Caco-2 (cell line): ENCODE data around the gene POMT1. TPM values are rescaled to one million over a fixed set of nuclear protein-coding genes. Genes with fewer than 3 reads are reported as not detected.

Experiments
- BruUV-seq: library from RNA; stranded (reverse); fragments of 400-500 nt; replicated peaks from 2 replicates; lab custom pipeline; 2021; lab: Mats Ljungman, UMichigan
- CTCF ChIA-PET: fragments of 300-600 bp; sonication (Branson Sonifier 250); formaldehyde crosslinking; loops from one replicate; lab custom pipeline; 2022; ENCODE audit warnings: antibody characterized with exemption; lab: Charles Lee
- POLR2A ChIA-PET: fragments of 300-600 bp; sonication (Branson Sonifier 250); formaldehyde crosslinking; loops from one replicate; lab custom pipeline; 2022; ENCODE audit warnings: antibody characterized with exemption; lab: Charles Lee
- DNase-seq, 2 experiments: peaks; one replicate each; pipeline versions ENCODE4 v3.0.0 to v3.0.0-alpha.2; 2020 to 2022
- H3K27me3 ChIP-seq: replicated peaks from 2 replicates; pipeline ENCODE4 v1.6.0; 2011; ENCODE audit warnings: low read length; ENCODE audit not compliant: control insufficient read depth, insufficient read depth
- H3K36me3 ChIP-seq: 2 replicates; pipeline ENCODE4 v1.5.1; 2011; ENCODE audit warnings: low read length; ENCODE audit not compliant: control insufficient read depth, insufficient read depth
- H3K4me1 ChIP-seq: fragments of 250-450 bp; sonication (Bioruptor Pico); 2 replicates; pipeline ENCODE4 v1.5.1; 2020; ENCODE audit warnings: mild to moderate bottlenecking
- H3K4me3 ChIP-seq: 2 replicates; pipeline ENCODE4 v1.5.1; 2011; ENCODE audit warnings: low read depth, mild to moderate bottlenecking, control low read depth, low read length
- H3K9me3 ChIP-seq: fragments of 250-450 bp; sonication (Bioruptor Pico); 2 replicates; pipeline ENCODE4 v1.5.1; 2020; ENCODE audit warnings: mild to moderate bottlenecking, moderate library complexity
- H3K27ac Mint-ChIP-seq: one replicate; pipeline ENCODE4 v1.8.0; 2022; ENCODE audit warnings: mixed read lengths; ENCODE audit not compliant: unreplicated experiment
- H3K27me3 Mint-ChIP-seq: one replicate; pipeline ENCODE4 v1.8.0; 2022; ENCODE audit warnings: mixed read lengths; ENCODE audit not compliant: insufficient read depth, unreplicated experiment
- H3K36me3 Mint-ChIP-seq: one replicate; pipeline ENCODE4 v1.8.0; 2022; ENCODE audit warnings: mild to moderate bottlenecking, mixed read lengths; ENCODE audit not compliant: insufficient read depth, unreplicated experiment
- H3K4me1 Mint-ChIP-seq: one replicate; pipeline ENCODE4 v1.8.0; 2022; ENCODE audit warnings: low read depth, mixed read lengths; ENCODE audit not compliant: unreplicated experiment
- H3K4me3 Mint-ChIP-seq: one replicate; pipeline ENCODE4 v1.8.0; 2022; ENCODE audit warnings: mild to moderate bottlenecking, moderate library complexity, mixed read lengths; ENCODE audit not compliant: unreplicated experiment
- H3K9me3 Mint-ChIP-seq: one replicate; pipeline ENCODE4 v1.8.0; 2022; ENCODE audit warnings: mixed read lengths; ENCODE audit not compliant: unreplicated experiment
- intact Hi-C: fragments of 100-400 bp; cut with micrococcal nuclease; formaldehyde crosslinking; loops from one replicate; pipeline ENCODE4 v1.10.0; 2022; ENCODE audit not compliant: unreplicated experiment
- total RNA-seq: library from RNA; stranded (reverse); gene quantifications from 2 replicates; pipeline ENCODE4 v1.2.3, GENCODE V29; 2022
- TF ChIP-seq, protein P1 (sequence below), 2 experiments: fragments of 200-600 bp in 1 of 2; IDR thresholded peaks; 1 replicate in 1 of 2; 2 replicates in 1 of 2; pipeline versions ENCODE4 v1.5.1 to v1.8.0; 2011 to 2022; ENCODE audit warnings: antibody characterized with exemption in 1 of 2, control low read depth in 1 of 2, inconsistent platforms in 1 of 2, low read depth in 1 of 2, low read length in 1 of 2, mild to moderate bottlenecking in 1 of 2, moderate library complexity in 1 of 2; ENCODE audit not compliant: insufficient read depth in 1 of 2, severe bottlenecking in 1 of 2, unreplicated experiment in 1 of 2

The POMT1 gene
- total RNA-seq, 1 experiment from 2014 or later: 44.2 TPM

DNA sequence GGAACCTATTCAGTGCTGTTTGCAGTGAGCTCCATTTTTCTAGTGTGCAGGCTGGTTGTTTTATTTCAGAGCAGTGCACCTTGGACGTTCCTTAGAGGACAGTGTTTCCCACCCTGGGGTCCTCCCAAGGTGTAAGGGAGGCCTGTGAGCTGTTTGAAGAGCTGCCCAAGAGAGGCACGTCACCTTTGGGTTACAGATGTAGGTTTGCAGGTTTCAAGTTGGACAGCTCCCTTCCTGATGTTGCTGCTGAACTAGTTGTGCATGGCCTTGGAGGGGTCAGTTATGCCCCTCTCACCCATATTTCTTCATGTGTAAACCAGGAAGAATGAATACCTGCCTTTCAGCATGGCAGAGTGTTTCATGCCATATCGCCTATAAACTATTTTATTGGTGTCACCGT is 34.7 kb upstream of the POMT1 start:
- intact Hi-C loops: no loop called here

DNA sequence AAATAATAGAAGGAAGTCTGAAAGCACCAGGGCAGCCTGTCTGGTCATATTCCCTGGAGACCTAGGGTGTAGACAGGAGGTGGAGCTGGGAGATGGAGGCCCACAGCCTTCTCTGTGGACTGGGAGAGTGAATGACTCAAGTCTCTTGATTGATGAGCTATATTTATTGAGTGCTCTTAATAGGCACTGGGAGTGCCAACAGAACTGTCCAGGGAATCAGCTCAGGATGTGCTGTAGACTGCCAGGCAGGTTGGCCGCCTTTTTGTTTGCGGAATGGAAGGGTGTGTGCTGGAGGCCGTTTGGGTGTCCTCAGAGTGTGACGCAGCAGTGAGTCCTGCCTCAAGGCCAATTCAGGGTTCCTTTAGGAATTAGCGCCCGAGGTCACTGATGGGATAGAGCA is 33.4 kb upstream of the POMT1 start:
- TF ChIP-seq, protein P1, sequence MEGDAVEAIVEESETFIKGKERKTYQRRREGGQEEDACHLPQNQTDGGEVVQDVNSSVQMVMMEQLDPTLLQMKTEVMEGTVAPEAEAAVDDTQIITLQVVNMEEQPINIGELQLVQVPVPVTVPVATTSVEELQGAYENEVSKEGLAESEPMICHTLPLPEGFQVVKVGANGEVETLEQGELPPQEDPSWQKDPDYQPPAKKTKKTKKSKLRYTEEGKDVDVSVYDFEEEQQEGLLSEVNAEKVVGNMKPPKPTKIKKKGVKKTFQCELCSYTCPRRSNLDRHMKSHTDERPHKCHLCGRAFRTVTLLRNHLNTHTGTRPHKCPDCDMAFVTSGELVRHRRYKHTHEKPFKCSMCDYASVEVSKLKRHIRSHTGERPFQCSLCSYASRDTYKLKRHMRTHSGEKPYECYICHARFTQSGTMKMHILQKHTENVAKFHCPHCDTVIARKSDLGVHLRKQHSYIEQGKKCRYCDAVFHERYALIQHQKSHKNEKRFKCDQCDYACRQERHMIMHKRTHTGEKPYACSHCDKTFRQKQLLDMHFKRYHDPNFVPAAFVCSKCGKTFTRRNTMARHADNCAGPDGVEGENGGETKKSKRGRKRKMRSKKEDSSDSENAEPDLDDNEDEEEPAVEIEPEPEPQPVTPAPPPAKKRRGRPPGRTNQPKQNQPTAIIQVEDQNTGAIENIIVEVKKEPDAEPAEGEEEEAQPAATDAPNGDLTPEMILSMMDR (IDR thresholded peaks at IDR 0.05; ENCODE audit: insufficient read depth in 1 of 2, low read depth in 1 of 2, low read length in 1 of 2, severe bottlenecking in 1 of 2, unreplicated experiment in 1 of 2): no peak
- H3K36me3 ChIP-seq: peaks cover 4% of the 10 kb centered on the region; the same call in 1 of the 2 replicates
- Mint-ChIP-seq H3K9me3 (no peaks in the 10 kb centered on the region), H3K4me3 (no peak overlapping the region), H3K4me1 (no peaks in the 10 kb centered on the region), H3K27ac (no peak overlapping the region), H3K36me3 (peaks cover 98% of the 10 kb centered on the region), H3K27me3 (no peaks in the 10 kb centered on the region)
- H3K4me3 ChIP-seq: no peak overlapping the region
- intact Hi-C loops: no loop called here
- H3K9me3 ChIP-seq: no peaks in the 10 kb centered on the region
- BruUV-seq: no TSS peak
- peaks cover 6% of the 10 kb centered on the region for H3K4me1 ChIP-seq
- ChIA-PET CTCF (interaction anchor here (1.1 kb wide), 1 partner anchor 48 kb away, joined by 3 read pairs; no protein-coding TSS in a partner anchor), POLR2A (no interaction called here)
- peak in 1 of 2 experiments; percentile 25 for DNase-seq
- no peaks in the 10 kb centered on the region for H3K27me3 ChIP-seq

More for the DNA sequence above, 34.7 kb upstream of the POMT1 start:
- Mint-ChIP-seq H3K36me3 (peaks cover 98% of the 10 kb centered on the region), H3K9me3 (no peaks in the 10 kb centered on the region), H3K27me3 (no peaks in the 10 kb centered on the region), H3K27ac (no peak overlapping the region), H3K4me1 (no peaks in the 10 kb centered on the region), H3K4me3 (no peak overlapping the region)
- peak in 1 of 2 experiments; percentile 8 for DNase-seq
- H3K4me1 ChIP-seq: peaks cover 5% of the 10 kb centered on the region
- H3K36me3 ChIP-seq: peaks cover 4% of the 10 kb centered on the region; the same call in 1 of the 2 replicates
- H3K9me3 ChIP-seq: no peaks in the 10 kb centered on the region
- POLR2A ChIA-PET: no interaction called here
- CTCF ChIA-PET: no interaction called here
- TF ChIP-seq, protein P1 (IDR thresholded peaks at IDR 0.05; ENCODE audit: insufficient read depth in 1 of 2, low read depth in 1 of 2, low read length in 1 of 2, severe bottlenecking in 1 of 2, unreplicated experiment in 1 of 2): no peak
- H3K4me3 ChIP-seq: no peak overlapping the region
- no peaks in the 10 kb centered on the region for H3K27me3 ChIP-seq
- no TSS peak for BruUV-seq

DNA sequence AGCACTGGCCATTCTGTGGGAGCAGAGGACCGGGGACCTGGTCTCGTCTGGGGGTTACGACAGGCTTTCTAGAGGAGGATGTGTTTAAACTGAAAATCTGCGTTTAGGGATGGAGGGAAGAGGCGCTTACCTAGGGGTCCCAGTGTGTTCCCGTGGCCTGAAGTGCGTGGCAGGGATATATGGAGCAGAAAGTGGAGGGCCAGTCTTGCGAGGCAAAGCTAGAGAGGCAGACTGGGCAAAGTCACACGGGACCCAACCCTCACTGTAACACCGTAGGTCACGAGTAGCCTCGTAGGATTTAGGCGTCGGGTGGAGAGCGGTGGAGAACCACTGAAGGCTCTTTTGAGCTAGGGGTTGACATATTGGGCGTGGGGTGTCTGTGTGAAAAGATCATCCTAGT is 32.8 kb upstream of the POMT1 start:
- H3K4me3 ChIP-seq: no peak overlapping the region
- Mint-ChIP-seq H3K27me3 (no peaks in the 10 kb centered on the region), H3K4me1 (no peaks in the 10 kb centered on the region), H3K9me3 (no peaks in the 10 kb centered on the region), H3K4me3 (peak overlapping the region; percentile 6), H3K27ac (no peak overlapping the region), H3K36me3 (peaks cover 98% of the 10 kb centered on the region)
- intact Hi-C loops: loop anchor here (10.0 kb wide), 1 partner anchor 95 kb away; no protein-coding TSS in a partner anchor
- no peaks in the 10 kb centered on the region for H3K27me3 ChIP-seq
- DNase-seq: peak in 1 of 2 experiments; percentile 22
- POLR2A ChIA-PET: no interaction called here
- H3K36me3 ChIP-seq: peaks cover 4% of the 10 kb centered on the region; the same call in 1 of the 2 replicates
- TF ChIP-seq, protein P1 (IDR thresholded peaks at IDR 0.05; ENCODE audit: insufficient read depth in 1 of 2, low read depth in 1 of 2, low read length in 1 of 2, severe bottlenecking in 1 of 2, unreplicated experiment in 1 of 2): no peak
- peaks cover 6% of the 10 kb centered on the region for H3K4me1 ChIP-seq
- CTCF ChIA-PET: no interaction called here
- no TSS peak for BruUV-seq
- no peaks in the 10 kb centered on the region for H3K9me3 ChIP-seq
